Right lobe of liver (tissue), 6 donors: Measurements from ENCODE around the gene TAAR1. TPM values are rescaled to one million over a fixed set of nuclear protein-coding genes. Genes with fewer than 3 reads are reported as not detected.
"Not testable (repeated sequence)": the region's sequence is repeated elsewhere in the genome, so short reads cannot be mapped to it uniquely, and the experiment has no call there.

Experiments
- ATAC-seq, 4 donors: fragments of 200-7000 bp; cut with Tn5 transposase; one replicate each; pipeline ENCODE4 v1.9.1; 2020; ENCODE audit warnings: mild to moderate bottlenecking in 4 of 4, moderate library complexity in 4 of 4
- DNase-seq, 3 donors: peaks; one replicate each; pipeline ENCODE4 v3.0.0-alpha.2; 2020
- H3K27ac ChIP-seq, 3 donors: fragments of 200-600 bp; one replicate each; pipeline ENCODE4 v1.8.0; 2022
- H3K27me3 ChIP-seq, 2 donors: fragments of 200-600 bp; one replicate each; pipeline ENCODE4 v1.8.0; 2022
- H3K36me3 ChIP-seq, 4 donors: fragments of 200-600 bp; sonication (generic) in 1 of 4; one replicate each; pipeline versions ENCODE4 v1.5.1 to v1.8.0; 2017 to 2022; ENCODE audit warnings: control low read depth in 1 of 4
- H3K4me1 ChIP-seq, 4 donors: fragments of 200-600 bp; sonication (generic) in 1 of 4; one replicate each; pipeline versions ENCODE4 v1.5.1 to v1.8.0; 2017 to 2022; ENCODE audit warnings: control low read depth in 1 of 4
- H3K4me3 ChIP-seq, 3 donors: fragments of 200-600 bp; one replicate each; pipeline ENCODE4 v1.8.0; 2022
- H3K9me3 ChIP-seq, 4 donors: fragments of 200-600 bp; sonication (generic) in 1 of 4; one replicate each; pipeline versions ENCODE4 v1.5.1 to v1.8.0; 2017 to 2022; ENCODE audit warnings: control low read depth in 1 of 4
- POLR2A ChIP-seq: fragments of 450-650 bp; IDR thresholded peaks from one replicate; pipeline ENCODE4 v1.6.1; 2017; ENCODE audit warnings: antibody characterized with exemption, mild to moderate bottlenecking
- WGBS: methylation state at CpG from one replicate; pipeline ENCODE4 v1.1.6; 2018; ENCODE audit warnings: low coverage, low lambda C conversion rate; ENCODE audit not compliant: insufficient coverage; ENCODE audit errors: missing lambda C conversion rate; 5-methylcytosine and 5-hydroxymethylcytosine counted together
- intact Hi-C, 2 donors: fragments of 100-400 bp; cut with DNase I; formaldehyde crosslinking; loops; one replicate each; pipeline versions ENCODE4 v1.11.2 to v1.14.1; 2022
- total RNA-seq, 6 experiments: library from RNA; depleted of rRNA in 2 of 6; stranded (reverse); fragments of >200 nt in 2 of 6; fragmentation: NEBNext Ultra II Directional in 3 of 6; extraction: Animal tissue kit (Norgen Biotek cat#: 25700) in 3 of 6; gene quantifications; one replicate each; pipeline versions ENCODE4 v1.1.0 to v1.2.4, GENCODE V29; 2016 to 2023
- TF ChIP-seq, protein P1 (sequence below), 4 donors: fragments of 200-600 bp in 3 of 4; fragments of 450-650 bp in 1 of 4; IDR thresholded peaks; one replicate each; pipeline versions ENCODE4 v1.5.1 to v1.8.0; 2016 to 2022; ENCODE audit warnings: antibody characterized with exemption in 4 of 4, mild to moderate bottlenecking in 2 of 4
- donor health status: DM: no; HTN: yes; CAD: no.
- donor health status: DM: no; HTN: no; CAD: no.
- donor health status: DM: no; HTN: no; CAD: no.
- donor health status: DM: no; HTN: yes; CAD: no.
- donor health status: DM: no; HTN: yes; CAD: no.

TAAR1 gene
- total RNA-seq, 6 experiments from 2014 or later = not detected

DNA sequence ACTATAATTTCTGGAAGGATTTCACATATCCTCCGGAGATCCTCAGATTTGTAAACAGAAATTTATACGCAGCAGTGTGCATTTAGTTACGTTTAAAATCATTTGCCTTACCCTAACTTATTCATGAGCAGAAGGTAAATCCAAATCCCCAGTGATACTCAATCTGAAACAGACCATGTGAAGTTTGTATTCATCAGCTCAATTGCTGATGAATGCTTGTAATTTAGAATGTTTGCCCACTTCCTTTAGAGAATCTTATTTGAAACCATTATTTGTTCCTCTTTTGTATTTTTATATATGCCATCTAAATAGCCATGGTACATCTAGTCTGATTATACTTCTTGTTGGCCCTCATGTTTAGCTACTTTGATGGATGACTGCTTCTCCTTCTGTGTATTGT is 15.4 kb downstream of the TAAR1 start:
- Histone ChIP-seq H3K27ac (no peak overlapping the region), H3K4me3 (no peak overlapping the region), H3K9me3 (no peaks in the 10 kb centered on the region), H3K4me1 (no peaks in the 10 kb centered on the region), H3K36me3 (no peaks in the 10 kb centered on the region), H3K27me3 (no peaks in the 10 kb centered on the region)
- no peak for DNase-seq
- intact Hi-C loops = no loop called here
- TF ChIP-seq, protein P1, sequence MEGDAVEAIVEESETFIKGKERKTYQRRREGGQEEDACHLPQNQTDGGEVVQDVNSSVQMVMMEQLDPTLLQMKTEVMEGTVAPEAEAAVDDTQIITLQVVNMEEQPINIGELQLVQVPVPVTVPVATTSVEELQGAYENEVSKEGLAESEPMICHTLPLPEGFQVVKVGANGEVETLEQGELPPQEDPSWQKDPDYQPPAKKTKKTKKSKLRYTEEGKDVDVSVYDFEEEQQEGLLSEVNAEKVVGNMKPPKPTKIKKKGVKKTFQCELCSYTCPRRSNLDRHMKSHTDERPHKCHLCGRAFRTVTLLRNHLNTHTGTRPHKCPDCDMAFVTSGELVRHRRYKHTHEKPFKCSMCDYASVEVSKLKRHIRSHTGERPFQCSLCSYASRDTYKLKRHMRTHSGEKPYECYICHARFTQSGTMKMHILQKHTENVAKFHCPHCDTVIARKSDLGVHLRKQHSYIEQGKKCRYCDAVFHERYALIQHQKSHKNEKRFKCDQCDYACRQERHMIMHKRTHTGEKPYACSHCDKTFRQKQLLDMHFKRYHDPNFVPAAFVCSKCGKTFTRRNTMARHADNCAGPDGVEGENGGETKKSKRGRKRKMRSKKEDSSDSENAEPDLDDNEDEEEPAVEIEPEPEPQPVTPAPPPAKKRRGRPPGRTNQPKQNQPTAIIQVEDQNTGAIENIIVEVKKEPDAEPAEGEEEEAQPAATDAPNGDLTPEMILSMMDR (IDR thresholded peaks at IDR 0.05) = no peak
- no peak for TF ChIP-seq POLR2A
- 92% methylated on average over 3 of the region's 3 CpGs for WGBS
- ATAC-seq = no peak

DNA sequence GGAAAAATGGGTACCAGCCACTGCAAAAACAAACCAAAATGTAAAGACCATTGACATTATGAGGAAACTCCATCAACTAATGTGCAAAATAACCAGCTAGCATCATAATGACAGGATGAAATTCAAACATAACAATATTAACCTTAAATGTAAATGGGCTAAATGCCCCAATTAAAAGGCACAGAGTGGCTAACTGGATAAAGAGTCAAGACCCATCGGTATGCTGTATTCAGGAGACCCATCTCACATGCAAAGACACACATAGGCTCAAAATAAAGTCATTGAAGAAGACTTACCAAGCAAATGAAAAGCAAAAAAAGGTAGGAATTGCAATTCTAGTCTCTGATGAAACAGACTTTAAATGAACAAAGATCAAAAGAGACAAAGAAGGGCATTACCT is 21.8 kb downstream of the TAAR1 start:
- ATAC-seq, intact Hi-C loops, H3K27me3 ChIP-seq, H3K36me3 ChIP-seq, DNase-seq, H3K9me3 ChIP-seq, H3K27ac ChIP-seq, H3K4me3 ChIP-seq: not testable (repeated sequence)
- WGBS = 88% methylated on average over 1 of the region's 1 CpG
- peaks cover 0 to 10% (median 2%) of the 10 kb centered on the region in 4 donors for H3K4me1 ChIP-seq

DNA sequence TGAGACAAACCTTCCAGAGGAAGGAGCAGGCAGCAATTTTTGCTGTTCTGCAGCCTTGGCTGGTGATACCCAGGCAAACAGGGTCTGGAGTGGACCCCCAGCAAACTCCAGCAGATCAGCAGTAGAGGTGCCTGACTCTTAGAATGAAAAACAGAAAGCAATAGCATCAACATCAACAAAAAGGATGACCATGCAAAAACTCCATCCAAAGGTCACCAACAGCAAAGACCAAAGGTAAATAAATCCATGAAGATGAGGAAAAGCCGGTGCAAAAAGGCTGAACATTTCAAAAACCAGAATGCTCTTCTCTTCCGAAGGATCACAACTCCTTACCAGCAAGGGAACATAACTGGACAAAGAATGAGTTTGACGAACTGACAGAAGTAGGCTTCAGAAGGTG is 23.1 kb downstream of the TAAR1 start:
- intact Hi-C loops = not testable (repeated sequence)
- WGBS = 50% methylated on average over 3 of the region's 3 CpGs
- ATAC-seq = peak in 3 of 4 donors; percentile 28 to 56 (median 29)

DNA sequence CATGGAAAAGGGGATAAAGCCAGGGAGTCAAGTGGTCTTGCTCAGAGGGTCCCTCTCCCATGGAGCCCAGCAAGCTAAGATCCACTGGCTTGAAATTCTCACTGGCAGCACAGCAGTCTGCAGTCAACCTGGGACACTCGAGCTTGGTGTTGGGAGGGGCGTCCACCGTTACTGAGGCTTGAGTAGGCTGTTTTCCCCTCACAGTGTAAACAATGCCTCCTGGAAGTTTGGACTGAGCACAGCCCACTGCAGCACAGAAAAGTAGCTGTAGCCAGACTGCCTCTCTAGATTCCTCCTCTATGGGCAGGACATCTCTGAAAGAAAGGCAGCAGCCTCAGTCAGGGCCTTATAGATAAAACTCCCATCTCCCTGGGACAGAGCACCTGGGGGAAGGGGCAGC is 23.7 kb downstream of the TAAR1 start:
- H3K27ac ChIP-seq, H3K36me3 ChIP-seq, H3K27me3 ChIP-seq, H3K9me3 ChIP-seq, intact Hi-C loops, DNase-seq, H3K4me3 ChIP-seq, ATAC-seq: not testable (repeated sequence)
- H3K4me1 ChIP-seq = peaks cover 0 to 10% (median 2%) of the 10 kb centered on the region in 4 donors
- no CpG with 5 or more reads among the region's 3 CpGs for WGBS

More for the DNA sequence above, 23.1 kb downstream of the TAAR1 start:
- H3K9me3 ChIP-seq, H3K27ac ChIP-seq, DNase-seq, H3K36me3 ChIP-seq, H3K27me3 ChIP-seq, H3K4me3 ChIP-seq: not testable (repeated sequence)
- H3K4me1 ChIP-seq = peaks cover 0 to 10% (median 2%) of the 10 kb centered on the region in 4 donors

DNA sequence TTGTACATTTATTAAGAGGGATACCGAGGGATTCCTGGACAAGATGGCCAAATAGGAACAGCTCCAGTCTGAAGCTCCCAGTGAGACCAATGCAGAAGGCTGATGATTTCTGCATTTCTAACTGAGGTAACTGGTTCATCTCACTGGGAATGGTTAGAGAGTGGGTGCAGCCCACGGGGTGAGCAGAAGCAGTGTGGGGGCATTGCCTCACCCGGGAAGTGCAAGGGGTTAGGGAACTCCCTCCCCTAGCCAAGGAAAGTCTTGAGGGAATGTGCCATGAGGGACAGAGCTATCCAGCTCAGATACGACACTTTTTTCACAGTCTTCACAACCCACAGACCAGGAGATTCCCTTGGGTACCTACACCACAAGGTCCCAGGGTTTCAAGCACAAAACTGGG is 24.2 kb downstream of the TAAR1 start:
- TF ChIP-seq, protein P1 (IDR thresholded peaks at IDR 0.05) = no peak
- no peak for TF ChIP-seq POLR2A
- WGBS = 75% methylated on average over 2 of the region's 4 CpGs
- no peak overlapping the region for H3K27ac ChIP-seq

DNA sequence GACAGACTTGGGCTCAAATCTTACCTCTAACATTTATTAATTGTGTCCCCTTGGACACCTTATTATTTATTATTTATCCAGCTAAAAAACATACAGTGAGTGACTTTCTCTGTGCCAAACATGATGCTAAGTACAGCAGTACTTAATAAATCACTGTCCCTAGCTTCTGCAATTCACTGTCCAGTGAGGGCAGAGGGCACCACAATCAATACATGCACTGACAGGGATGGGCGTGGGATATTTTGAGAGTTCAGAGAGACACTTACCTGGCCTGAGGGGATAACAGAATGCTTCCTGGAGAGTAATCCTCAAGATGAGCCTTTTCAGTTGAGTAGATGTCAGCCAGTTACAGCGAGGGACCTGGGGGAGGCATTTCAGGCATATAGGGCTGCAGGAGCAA is 25.6 kb downstream of the TAAR1 start:
- no peaks in the 10 kb centered on the region for H3K36me3 ChIP-seq
- no peaks in the 10 kb centered on the region for H3K27me3 ChIP-seq
- H3K27ac ChIP-seq = no peak overlapping the region
- H3K4me1 ChIP-seq = peaks cover 0 to 10% (median 2%) of the 10 kb centered on the region in 4 donors
- ATAC-seq (peak; percentile 58 to 93 (median 69)), DNase-seq (no peak)
- 51% methylated on average over 2 of the region's 2 CpGs for WGBS
- no peaks in the 10 kb centered on the region for H3K9me3 ChIP-seq
- TF ChIP-seq, protein P1 (IDR thresholded peaks at IDR 0.05) = no peak
- no peak for TF ChIP-seq POLR2A
- H3K4me3 ChIP-seq = no peak overlapping the region
- intact Hi-C loops = no loop called here

More for the DNA sequence above, 24.2 kb downstream of the TAAR1 start:
- intact Hi-C loops = no loop called here
- H3K9me3 ChIP-seq = no peaks in the 10 kb centered on the region
- H3K27me3 ChIP-seq = no peaks in the 10 kb centered on the region
- ATAC-seq = no peak
- no peak for DNase-seq
- no peak overlapping the region for H3K4me3 ChIP-seq
- peaks cover 0 to 10% (median 2%) of the 10 kb centered on the region in 4 donors for H3K4me1 ChIP-seq
- H3K36me3 ChIP-seq = no peaks in the 10 kb centered on the region
